ENCODE measurements around the gene TVP23A.
"Not testable (repeated sequence)": the region's sequence is repeated elsewhere in the genome, so short reads cannot be mapped to it uniquely, and the experiment has no call there.

TVP23A gene

DNA sequence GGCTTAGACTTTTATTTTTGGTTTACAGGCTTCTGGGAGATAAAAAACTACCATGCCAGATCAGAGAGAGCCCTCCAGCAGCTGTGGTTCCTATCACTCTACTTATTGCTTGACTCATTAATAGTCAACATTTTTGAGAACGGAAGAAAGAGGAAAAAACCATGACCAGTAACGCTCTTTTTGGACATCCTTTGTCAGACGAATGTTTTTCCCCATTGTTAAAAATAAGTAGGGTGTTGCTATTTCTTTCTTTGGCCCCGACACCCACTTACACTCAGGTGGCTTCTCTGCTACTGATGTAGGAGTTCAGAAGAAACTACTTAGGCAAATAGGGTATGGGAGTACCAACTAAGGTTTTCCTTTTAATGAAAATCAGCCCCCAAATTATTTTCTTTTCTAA lies 27.5 kb downstream of the TVP23A start:
- DNase-seq = no peak

DNA sequence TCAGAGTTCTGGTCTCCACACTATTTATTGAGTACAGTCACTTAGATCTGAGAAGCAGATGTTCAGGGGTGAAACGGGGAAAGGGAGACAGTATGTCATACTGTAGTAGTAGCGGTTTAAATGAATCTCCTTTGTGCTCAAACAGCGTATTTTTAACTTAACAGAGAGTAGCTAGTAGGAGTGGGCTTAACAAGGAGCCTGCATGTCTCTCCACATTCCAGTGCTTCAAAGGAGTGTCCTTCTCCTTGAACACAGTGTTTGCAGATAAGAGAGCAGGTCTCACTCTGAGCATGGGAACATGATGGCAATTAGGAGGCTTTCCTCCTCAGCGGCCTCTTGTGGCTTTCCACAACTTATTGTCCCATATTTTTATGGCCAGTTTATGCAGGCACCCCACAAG lies 30.0 kb downstream of the TVP23A start:
- not testable (repeated sequence) for DNase-seq

DNA sequence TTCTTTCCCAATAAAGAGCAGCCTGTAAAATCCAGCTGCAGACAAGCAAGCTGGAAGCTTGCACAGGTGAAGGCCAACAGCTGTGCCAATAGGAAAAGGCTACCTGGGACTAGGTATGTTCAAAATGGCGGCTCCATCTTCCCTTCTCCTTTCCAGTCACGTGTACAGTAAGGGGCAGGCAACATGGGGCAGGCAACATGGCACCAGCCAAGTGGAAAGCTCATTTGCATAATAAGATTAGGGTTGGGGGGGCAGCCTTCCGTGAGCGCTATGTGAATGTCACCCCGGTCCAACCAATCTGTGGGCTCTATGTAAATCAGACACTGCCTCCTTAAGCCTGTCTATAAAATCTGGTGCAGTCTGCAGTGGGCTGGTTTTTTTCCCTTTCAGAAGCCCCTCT lies 31.3 kb downstream of the TVP23A start:
- DNase-seq = no peak

DNA sequence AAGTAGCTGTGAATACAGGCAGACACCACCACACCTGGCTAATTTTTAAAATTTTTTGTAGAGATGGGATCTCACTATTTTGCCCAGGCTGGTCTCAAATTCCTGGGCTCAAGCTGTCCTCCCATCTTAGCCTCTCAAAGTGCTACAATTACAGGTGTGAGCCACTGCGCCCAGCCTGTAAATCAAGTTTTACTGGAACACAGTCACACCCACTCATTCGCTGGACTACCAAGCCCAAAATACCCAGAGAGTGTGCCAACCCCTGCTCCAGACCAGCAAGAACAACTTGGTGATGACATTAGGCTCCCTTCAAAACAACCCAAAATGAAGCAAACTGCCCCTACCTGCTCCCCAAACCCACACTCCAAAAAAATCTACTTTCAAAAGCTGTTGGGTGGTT lies 36.0 kb downstream of the TVP23A start:
- DNase-seq = no peak

DNA sequence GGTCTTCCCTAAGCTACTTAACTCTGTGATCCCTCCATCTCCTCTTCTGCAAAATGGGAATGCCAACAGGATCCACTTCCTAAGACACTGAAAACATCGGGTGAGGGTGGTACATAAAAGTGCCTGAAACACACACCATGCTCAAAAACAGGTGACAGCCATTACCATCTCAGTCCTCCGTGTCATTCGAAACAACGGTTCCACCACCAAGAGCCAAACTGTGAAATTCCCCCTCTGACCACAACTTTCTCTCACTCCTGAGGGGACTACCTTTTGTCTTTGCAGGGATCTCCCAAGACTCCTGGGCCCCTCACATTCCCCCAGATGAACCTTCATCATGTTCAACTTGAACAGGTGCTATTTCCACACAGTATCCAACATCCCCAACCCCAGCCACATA lies 38.0 kb downstream of the TVP23A start:
- no peak for DNase-seq

DNA sequence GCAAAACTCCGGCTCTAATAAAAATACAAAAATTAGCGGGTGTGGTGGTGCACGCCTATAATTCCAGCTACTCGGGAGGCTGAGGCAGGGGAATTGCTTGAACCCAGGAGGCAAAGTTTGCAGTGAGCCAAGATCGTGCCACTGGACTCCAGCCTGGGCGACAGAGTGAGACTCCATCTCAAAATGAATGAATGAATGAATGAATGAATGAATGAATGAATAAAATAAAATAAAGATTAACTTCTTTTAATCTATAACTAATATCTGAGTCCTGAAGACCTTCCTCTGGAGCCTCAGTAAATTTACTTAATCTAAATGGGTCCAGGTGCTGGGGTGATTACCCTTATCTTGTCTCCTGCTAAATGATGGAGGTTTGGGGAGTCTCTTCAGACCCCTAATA lies 38.7 kb downstream of the TVP23A start:
- DNase-seq = not testable (repeated sequence)

DNA sequence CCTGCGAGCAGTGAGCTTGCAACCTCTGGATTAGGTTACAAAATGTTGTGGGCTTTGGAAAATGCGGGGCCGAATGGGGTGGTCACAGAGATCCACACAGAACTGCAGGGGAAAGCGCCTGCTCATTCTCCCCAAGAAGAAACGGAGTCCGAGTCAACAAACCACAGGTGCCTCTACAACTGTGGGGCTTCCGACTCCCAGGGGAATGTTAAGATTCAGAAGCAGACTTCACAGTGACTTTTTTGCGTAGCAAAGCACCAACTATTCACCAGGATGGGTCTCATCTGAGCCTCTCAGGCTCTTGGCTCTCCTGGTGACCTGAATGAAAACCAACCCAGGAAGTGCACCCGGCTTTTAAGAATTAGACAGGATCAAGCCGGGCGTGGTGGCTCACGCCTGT lies 41.2 kb downstream of the TVP23A start:
- no peak for DNase-seq

DNA sequence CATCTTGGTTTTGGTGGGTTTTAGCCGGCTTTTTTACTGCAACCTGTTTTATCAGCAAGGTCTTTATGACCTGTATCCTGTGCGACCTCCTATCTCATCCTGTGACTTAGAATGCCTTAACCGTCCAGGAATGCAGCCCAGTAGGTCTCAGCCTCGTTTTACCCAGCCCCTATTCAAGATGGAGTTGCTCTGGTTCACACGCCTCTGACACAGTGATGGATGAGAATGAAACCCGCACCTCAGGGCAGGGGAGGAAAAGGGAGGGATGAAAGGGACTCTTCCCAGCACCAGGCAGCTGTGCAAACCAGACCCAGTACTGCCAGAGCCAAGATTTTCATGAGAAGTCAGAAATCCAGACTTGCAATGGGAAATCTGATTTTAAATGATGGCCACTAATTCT lies 41.7 kb downstream of the TVP23A start:
- not testable (repeated sequence) for DNase-seq

DNA sequence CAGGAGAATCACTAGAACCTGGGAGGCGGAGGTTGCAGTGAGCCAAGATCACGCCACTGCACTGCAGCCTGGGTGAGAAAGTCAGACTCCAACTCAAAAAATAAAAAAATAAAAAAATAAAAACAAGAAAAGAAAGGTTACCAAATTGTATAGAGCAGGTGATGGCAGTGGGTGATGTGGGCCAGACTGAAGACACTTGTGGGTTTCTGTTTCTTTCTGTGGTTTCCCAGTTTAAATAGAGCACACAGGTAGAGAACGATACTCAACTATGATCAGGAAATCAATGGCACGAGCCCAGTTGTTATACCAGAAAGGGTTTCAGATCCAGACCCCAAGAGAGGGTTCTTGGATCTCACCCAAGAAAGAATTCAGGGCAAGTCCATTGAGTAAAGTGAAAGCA lies 42.3 kb downstream of the TVP23A start:
- DNase-seq = no peak

DNA sequence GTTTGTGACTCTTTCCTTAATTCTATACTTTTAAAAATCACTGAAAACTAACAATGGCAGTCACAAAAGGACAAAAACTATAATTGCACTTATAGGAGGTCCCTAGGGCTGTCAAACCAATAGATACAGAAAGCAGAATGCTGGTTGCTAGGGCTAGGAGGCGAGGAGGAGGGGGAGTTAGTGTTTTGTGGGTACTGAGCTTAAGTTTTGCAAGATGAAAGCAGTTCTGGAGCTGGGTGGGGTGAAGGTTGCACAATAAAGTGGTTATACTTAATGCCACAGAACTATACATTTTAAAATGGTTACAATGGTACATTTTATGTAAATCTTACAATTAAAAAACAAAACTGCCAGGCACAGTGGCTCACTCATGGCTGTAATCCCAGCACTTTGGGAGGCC lies 47.7 kb downstream of the TVP23A start:
- peak; percentile 71 for DNase-seq

DNA sequence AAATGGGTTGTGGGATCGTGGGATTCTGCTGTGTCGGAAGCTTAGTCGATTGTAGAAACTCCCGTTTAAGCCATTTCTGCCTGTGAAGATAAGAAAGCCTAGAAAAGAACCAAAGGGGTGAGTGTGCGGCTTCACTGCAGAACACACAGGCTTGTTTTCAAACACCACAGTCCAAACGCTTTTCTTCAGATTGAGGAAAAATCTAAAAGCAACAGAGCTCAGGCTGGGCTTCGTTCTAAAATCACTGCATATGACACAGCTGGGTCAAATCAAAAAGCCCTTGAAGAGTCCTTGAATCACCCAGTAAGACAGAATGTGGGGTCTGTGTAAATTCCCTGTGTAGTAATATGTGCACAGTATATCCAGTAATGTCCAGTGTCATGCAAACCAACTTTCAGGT lies 49.2 kb downstream of the TVP23A start:
- DNase-seq = no peak

DNA sequence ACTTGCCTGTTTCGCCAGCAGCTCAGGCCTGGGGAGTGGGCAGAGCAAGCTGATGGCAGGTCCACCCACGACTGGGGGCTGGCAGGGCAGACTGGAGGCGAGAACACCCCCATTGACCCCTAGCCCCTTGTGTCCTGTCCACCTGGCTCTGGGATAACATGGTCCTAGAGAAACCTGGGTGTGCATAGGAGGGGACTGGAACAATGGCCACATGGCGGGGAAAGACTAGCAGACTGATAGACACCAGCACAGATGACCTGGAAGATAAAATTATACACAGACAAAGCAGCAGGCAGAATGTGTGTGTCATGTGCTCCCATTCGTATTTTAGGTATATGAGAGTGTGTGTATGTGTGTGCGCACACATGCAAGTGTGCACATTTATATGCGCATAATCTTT lies 51.5 kb downstream of the TVP23A start:
- DNase-seq = no peak

DNA sequence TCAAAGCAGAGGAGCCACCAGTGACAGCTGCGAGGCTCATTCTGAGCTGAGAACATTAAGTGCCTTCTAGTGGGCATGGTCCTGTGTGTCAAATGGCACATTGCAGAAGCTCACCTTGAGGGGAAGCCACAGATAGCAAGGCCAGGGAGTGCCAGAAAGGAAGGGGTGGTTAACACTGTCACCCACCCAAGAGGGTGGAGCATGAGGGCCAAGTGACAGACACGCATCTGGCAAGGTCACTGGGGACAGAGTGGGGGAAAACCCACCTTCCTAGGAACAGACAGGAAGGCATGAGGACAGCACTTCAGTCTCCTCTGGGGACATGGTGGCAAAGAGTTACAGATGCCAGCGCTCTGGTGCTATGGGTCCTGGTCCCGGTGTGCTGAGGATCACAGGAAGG lies 52.8 kb downstream of the TVP23A start:
- no peak for DNase-seq

DNA sequence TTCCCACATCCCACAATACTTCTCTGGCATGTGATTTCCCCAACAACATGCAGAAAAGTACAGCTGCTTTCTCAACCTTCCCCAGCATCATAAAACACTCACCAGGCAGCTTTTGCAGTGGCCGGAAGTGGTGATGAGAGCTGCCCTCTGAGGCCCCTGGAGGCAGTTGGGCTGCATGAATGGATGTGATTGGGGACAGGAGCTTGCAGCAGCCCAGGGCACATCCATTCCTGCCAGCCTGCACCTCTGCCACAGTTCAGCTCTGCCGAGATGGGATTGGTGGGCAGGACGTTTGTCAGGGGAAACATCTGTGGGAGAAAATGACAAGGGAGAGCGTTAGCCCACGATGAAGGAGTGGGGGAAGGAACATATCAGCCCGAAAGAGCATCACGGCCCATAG lies 55.1 kb downstream of the TVP23A start:
- DNase-seq = no peak

DNA sequence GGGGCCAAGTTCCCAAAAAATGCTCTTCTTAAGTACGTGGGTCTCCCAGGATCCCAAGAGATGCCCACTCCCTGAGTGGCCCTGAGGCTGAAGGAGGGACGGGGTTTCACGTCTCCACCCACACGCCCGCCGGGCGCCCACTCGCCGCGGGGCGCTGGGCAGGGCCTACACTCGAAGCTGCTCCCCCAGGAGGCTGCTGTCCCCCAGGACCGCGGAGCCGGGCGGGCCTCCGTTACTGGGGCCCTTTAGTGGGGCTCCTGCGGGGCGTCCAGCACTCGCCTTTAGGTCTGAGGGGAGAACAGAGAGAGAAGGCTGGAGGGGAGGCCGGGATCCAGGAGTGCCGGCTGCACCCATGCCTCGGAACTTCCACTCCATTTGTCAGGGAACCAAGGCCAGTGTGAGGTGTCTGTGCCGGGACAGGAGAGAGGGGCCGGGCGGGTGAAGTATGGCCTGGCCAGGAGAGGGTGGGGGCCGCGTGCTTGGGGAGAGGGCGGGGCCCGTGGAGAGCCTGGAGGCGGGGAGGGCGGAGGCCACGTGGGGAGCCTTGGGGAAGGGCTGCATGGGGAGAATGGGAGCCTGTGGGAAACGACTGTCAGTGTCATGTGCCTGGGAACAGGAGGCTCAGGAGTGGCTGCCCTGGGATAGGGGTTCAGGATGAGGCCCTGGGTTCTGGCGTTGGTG lies 56.1 kb downstream of the TVP23A start:
- DNase-seq = no peak

DNA sequence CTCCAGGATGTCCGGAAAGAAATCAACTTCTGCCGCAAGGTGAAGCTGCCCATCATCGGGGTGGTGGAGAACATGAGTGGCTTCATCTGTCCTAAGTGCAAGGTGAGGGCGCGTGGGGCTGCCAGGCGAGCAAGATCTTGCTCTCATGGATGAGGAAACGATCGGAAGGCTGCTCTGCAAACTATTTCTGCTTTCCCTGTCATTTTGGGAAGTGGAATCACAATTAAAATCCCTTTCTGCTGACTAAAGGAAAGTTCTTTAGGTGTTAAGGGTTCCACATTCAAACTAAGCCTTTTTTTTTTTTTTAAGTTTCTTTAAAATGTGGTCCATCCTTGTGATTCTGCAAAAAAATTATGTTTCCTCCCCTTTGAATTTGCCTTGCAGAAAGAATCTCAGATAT lies 57.2 kb downstream of the TVP23A start:
- no peak for DNase-seq

DNA sequence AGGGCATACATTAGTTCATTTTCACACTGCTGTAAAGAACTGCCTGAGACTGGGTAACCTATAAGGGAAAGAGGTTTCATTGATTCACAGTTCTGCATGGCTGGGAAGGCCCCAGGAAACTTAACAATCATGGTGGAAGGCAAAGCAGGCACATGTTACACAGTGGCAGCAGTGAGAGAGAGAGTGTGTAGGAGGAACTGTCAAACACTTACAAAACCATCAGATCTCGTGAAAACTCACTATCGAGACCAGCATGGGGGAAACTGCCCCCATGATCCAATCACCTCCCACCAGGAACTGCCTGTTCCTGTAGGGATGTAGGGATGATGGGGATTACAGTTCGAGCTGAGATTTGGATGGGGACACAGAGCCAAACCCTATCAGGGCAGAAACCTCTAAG lies 57.7 kb downstream of the TVP23A start:
- no peak for DNase-seq

DNA sequence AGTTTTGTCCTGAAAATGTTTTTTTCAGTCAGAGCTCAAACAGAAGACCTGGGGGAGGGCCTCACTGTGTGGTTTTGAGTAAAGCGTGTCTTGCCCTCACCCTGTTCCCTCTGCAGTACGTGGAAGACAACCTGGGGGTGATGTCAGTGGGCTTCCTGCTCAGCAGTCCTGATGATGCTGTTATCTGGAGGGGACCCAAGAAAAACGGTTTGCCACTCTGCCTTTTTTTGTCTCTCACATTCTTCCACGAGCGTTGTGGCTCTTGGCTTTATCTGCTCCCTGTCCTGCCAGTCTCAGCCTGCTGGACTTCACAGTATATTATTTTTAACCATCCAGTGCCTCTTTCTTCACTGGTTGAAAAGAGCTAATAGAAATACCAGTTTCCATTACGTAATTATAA lies 62.0 kb downstream of the TVP23A start:
- no peak for DNase-seq

DNA sequence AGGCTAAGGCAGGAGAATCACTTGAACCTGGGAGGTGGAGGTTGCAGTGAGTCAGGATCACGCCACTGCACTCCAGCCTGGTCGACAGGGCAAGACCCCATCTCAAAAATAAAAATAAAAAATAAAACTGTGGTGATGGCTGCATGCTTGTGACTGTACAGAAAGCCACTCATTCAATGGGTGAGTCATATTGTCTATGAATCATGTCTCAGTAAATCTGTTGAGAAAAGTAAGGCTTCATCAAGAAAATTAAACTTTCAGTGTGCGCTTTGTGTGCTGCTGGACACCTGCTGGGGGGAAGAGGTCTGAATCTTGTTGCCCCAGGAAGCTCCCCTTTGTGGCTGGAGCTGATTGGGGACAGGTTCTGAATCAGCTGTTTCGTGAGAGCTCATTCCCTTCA lies 63.7 kb downstream of the TVP23A start:
- DNase-seq = no peak

DNA sequence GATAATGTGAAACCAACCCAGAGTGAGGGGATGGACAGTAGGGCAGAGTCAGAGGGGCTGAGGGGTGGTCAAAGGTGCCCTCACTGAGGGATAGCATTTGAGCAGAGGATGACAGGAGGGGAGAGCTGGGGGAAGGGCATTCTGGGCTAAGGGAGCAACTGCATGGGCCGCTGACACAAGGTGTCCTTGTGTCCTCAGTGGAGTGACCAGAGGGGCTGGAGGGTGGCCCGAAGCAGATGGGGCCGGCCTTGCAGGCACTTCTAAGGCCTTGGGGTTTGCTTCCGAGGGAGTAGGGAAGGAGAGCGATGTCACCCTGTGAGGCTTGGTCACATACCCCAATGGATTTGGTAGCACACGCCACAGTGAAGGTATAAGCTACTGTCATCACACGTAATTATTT lies 64.9 kb downstream of the TVP23A start:
- DNase-seq = no peak

DNA sequence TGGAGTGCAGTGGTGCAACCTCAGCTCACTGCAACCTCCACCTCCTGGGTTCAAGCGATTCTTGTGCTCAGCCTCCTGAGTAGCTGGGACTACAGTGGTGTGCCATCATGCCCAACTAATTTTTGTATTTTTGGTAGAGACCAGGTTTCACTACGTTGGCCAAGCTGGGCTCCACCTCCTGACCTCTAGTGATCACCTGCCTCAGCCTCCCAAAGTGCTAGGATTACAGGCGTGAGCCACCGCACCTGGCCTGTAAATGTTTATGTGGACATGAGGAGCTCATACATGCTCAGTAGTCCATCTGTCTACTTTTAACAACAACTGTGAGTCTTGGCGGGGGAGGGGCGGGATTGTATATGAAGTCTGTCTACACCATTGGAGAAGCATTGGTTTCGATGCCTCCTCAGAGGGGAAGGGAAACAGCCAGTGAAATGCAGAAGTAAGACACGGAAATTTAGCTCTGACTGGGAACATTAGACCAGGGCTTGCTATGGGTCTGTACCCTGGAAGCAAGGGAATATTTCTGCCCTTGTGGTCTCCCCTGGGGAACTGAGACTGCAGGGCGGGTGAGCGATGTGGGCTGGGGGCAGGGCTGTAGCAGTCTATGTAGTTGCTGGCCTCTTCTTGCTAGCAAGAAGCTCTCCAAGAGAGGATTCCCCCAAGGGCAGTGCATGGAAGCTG lies 65.6 kb downstream of the TVP23A start:
- DNase-seq = peak; percentile 72

DNA sequence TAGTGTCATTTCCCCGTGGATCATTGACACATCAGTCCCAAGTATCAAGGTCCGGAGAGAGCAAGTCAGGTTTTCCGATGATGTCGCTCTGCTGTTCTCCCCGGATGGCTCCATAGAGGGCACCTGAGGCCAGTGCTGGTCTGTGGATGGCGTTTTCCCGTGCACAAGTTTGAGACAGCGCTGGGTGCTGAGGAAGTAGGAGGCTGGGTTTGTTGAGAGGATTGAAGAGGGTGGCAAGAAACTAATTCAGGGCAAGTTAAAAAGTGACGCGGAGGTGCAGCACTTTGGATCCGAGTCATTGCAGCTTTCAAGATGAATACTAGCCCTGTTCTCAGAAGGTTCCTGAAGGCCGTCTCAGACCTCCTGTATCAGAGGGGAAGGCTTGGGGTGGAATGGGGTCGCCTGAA lies 67.3 kb downstream of the TVP23A start:
- no peak for DNase-seq

DNA sequence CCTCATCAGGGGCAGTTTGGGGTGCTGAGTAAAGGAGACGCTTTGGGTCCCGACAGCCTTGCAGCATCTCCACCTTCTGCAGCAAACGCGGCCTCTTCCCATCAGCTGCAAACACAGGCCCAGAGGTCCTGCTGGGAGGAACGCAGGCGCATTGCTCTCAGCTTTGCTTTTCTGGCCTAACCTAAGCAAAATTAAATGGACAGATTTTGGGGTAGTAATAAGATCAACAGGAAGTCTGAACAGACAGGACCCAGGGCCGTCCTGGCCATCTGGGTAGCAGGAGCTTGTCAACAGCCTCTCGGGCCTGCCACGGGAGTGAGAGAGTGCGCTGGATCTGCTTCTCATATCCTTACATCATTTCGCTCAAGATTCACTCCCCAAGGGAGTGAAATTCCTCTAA lies 67.8 kb downstream of the TVP23A start:
- DNase-seq = no peak

DNA sequence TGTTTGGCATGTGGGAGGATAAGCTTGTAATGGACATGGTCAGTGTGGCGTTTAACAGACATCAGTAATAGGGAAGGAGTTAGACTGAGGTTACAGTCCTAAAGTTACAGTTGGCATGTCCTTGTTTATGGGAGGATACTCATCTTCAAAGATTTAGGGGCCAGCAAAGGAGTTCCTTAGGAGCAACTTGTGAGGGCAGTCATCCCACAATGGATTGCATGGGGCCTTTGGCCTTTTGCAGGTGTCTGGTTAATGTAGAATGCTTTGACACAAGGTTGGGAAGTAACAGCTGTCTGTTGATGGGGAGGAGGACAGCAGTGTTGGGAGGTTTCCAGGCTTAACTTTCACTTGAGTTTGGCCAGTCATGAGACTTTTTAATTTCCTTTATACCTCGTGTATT lies 72.8 kb downstream of the TVP23A start:
- no peak for DNase-seq

DNA sequence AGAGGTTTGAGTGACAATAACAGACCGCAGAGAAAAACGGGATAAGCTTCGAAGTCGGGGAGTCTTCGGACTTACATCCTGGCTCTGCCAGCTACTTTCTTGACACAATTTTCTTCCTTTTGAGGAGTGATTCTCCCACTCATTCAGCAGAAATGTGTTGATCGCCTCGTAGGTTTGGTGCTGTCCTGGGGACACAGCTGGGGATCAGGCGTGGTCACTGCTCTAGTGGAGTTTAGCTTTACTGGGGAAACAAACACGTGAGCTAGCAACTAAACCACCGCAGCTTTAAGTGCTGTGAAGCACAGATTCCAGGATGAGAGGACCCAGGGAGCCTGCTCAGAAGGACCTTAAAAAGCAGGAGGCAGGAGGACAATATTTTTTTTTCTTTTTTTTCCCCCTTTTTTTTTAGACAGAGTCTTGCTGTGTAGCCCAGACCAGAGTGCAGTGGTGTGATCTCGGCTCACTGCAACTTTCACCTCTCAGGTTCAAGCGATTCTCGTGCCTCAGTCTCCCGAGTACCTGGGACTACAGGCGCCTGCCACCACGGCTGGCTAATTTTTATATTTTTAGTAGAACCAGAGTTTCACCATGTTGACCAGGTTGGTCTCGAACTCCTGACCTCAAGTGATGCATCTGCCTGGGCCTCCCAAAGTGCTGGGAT lies 74.1 kb downstream of the TVP23A start:
- DNase-seq = no peak
